ENCODE results near the gene ISX.

The ISX gene

GRCh38 chr22:35114131-35114980 lies 48.4 kb downstream of the ISX start:
- TF ChIP-seq SPI1 (IDR thresholded peaks at IDR 0.05; ENCODE audit: borderline replicate concordance, low read depth) (no peak), REST (IDR thresholded peaks at IDR 0.05; ENCODE audit: insufficient replicate concordance, low read depth) (no peak), CTCF (IDR thresholded peaks at IDR 0.05; ENCODE audit: insufficient read depth, low read length) (no peak), GABPA (IDR thresholded peaks at IDR 0.05; ENCODE audit: low read depth) (no peak), POLR2AphosphoS5 (IDR thresholded peaks at IDR 0.05; ENCODE audit: low read depth) (no peak)
- no peak overlapping the region for H3K27ac ChIP-seq (replicated peaks)
- no peaks in the 10 kb centered on the region for H3K27me3 ChIP-seq (ENCODE audit: insufficient read depth, poor library complexity, severe bottlenecking)
- DNase-seq (ENCODE audit: low read depth in 1 of 2, low spot score in 1 of 2), result no peak
- no peak overlapping the region for H3K4me3 ChIP-seq (replicated peaks; ENCODE audit: insufficient read depth, low read length)

- no peak overlapping the region for H3K4me3 ChIP-seq (replicated peaks; ENCODE audit: insufficient read depth, low read length)
- no peak overlapping the region for H3K27ac ChIP-seq (replicated peaks)
- no peak for TF ChIP-seq GABPA (IDR thresholded peaks at IDR 0.05; ENCODE audit: low read depth)
- TF ChIP-seq POLR2AphosphoS5 (IDR thresholded peaks at IDR 0.05; ENCODE audit: low read depth), result no peak
- no peak for TF ChIP-seq REST (IDR thresholded peaks at IDR 0.05; ENCODE audit: insufficient replicate concordance, low read depth)
- no peak for TF ChIP-seq CTCF (IDR thresholded peaks at IDR 0.05; ENCODE audit: insufficient read depth, low read length)
- TF ChIP-seq SPI1 (IDR thresholded peaks at IDR 0.05; ENCODE audit: borderline replicate concordance, low read depth), result no peak
- H3K27me3 ChIP-seq (ENCODE audit: insufficient read depth, poor library complexity, severe bottlenecking), result no peaks in the 10 kb centered on the region
- DNase-seq (ENCODE audit: low read depth in 1 of 2, low spot score in 1 of 2), result no peak
Measured at GRCh38 chr22:35115515-35115914, 49.6 kb downstream of the ISX start.

GRCh38 chr22:35116269-35116668 lies 50.3 kb downstream of the ISX start:
- DNase-seq (ENCODE audit: low read depth in 1 of 2, low spot score in 1 of 2), result no peak
- H3K4me3 ChIP-seq (replicated peaks; ENCODE audit: insufficient read depth, low read length), result no peak overlapping the region
- H3K27ac ChIP-seq (replicated peaks), result no peak overlapping the region
- H3K27me3 ChIP-seq (ENCODE audit: insufficient read depth, poor library complexity, severe bottlenecking), result no peaks in the 10 kb centered on the region
- TF ChIP-seq CTCF (IDR thresholded peaks at IDR 0.05; ENCODE audit: insufficient read depth, low read length) (no peak), REST (IDR thresholded peaks at IDR 0.05; ENCODE audit: insufficient replicate concordance, low read depth) (no peak)

All from HL-60 (cell line).